Gastroesophageal sphincter (tissue), 4 donors: Measurements from ENCODE around the gene XRCC1. TPM values are rescaled to one million over a fixed set of nuclear protein-coding genes. Genes with fewer than 3 reads are reported as not detected.

Experiments used
- ATAC-seq: fragments of 150-250 bp; one replicate; pipeline ENCODE4 v1.9.1; 2016; ENCODE audit warnings: mild to moderate bottlenecking, moderate library complexity
- H3K27ac ChIP-seq, 4 donors: fragments of 200-600 bp; sonication (generic) in 3 of 4; 1 replicate in 3 of 4; 2 replicates in 1 of 4; pipeline ENCODE4 v1.5.1; 2016 to 2019
- H3K27me3 ChIP-seq: fragments of 200-600 bp; sonication (generic); one replicate; pipeline ENCODE4 v1.5.1; 2019
- H3K36me3 ChIP-seq, 2 donors: fragments of 200-600 bp; sonication (generic); one replicate each; pipeline ENCODE4 v1.5.1; 2019; ENCODE audit warnings: control low read depth in 1 of 2
- H3K4me1 ChIP-seq, 3 donors: fragments of 200-600 bp; sonication (generic); 1 replicate in 2 of 3; 2 replicates in 1 of 3; pipeline ENCODE4 v1.5.1; 2016 to 2019; ENCODE audit warnings: control low read depth in 2 of 3
- H3K4me3 ChIP-seq, 2 donors: fragments of 200-600 bp; sonication (generic); one replicate each; pipeline ENCODE4 v1.5.1; 2019; ENCODE audit warnings: mild to moderate bottlenecking in 1 of 2, moderate library complexity in 1 of 2
- H3K9me3 ChIP-seq, 3 donors: fragments of 200-600 bp; sonication (generic); one replicate each; pipeline ENCODE4 v1.5.1; 2017 to 2019; ENCODE audit warnings: control low read depth in 2 of 3
- CTCF ChIP-seq, 4 experiments: fragments of 200-600 bp in 2 of 4; fragments of 450-650 bp in 2 of 4; sonication (generic) in 1 of 4; IDR thresholded peaks; one replicate each; pipeline ENCODE4 v1.5.1; 2017 to 2019; ENCODE audit warnings: antibody characterized with exemption in 4 of 4, mild to moderate bottlenecking in 2 of 4, moderate library complexity in 2 of 4
- EP300 ChIP-seq: sonication (generic); formaldehyde crosslinking; IDR thresholded peaks from one replicate; pipeline ENCODE4 v1.6.1; 2017; ENCODE audit warnings: antibody characterized with exemption, mild to moderate bottlenecking
- POLR2A ChIP-seq, 2 donors: fragments of 450-650 bp; IDR thresholded peaks; one replicate each; pipeline ENCODE4 v1.6.1; 2017; ENCODE audit warnings: antibody characterized with exemption in 2 of 2, mild to moderate bottlenecking in 2 of 2, moderate library complexity in 1 of 2
- POLR2AphosphoS5 ChIP-seq: sonication (generic); formaldehyde crosslinking; IDR thresholded peaks from one replicate; pipeline ENCODE4 v1.6.1; 2017; ENCODE audit warnings: antibody characterized with exemption
- WGBS, 2 donors: methylation state at CpG; one replicate each; pipeline ENCODE4 v1.1.5; 2018; ENCODE audit warnings: low coverage in 1 of 2; 5-methylcytosine and 5-hydroxymethylcytosine counted together
- total RNA-seq, 4 donors: library from RNA; depleted of rRNA; stranded (reverse); fragments of >200 nt; gene quantifications; one replicate each; pipeline ENCODE4 v1.1.0, GENCODE V29; 2016

XRCC1 gene
- total RNA-seq, 4 donors from 2014 or later: 17.9 to 31.0 (median 22.6) TPM

DNA sequence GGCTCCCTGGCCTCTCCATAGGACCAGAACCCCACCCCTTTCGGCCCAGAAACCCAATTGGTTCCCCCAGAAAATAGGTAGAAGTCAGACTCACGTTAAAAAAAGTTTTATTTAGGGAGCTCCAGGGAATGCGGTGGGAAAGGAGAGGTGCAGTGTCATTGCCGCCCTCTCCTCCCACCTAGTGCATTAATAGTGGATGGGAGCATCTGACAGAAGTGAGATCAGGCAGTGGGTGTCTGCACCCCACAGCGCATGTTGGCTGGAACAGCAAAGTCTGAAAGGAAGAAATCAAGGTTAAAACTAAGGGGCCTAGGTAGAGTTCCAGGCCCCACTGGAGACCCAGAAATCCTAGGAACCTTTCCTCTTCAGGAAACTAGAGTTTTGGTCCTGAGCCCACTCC is 68.7 kb downstream of the XRCC1 start:
- Histone ChIP-seq H3K9me3 (no peaks in the 10 kb centered on the region), H3K27me3 (no peaks in the 10 kb centered on the region), H3K27ac (no peak overlapping the region), H3K4me1 (peaks cover 0 to 29% (median 7%) of the 10 kb centered on the region in 3 donors), H3K4me3 (no peak overlapping the region), H3K36me3 (peaks cover 0 to 47% of the 10 kb centered on the region in 2 donors)
- ATAC-seq: no peak
- 88 to 89% methylated on average over 5 of the region's 5 CpGs for WGBS, 2 donors
- TF ChIP-seq POLR2A (IDR thresholded peaks at IDR 0.05): no peak
- TF ChIP-seq CTCF (IDR thresholded peaks at IDR 0.05): no peak
- TF ChIP-seq EP300: no peak
- TF ChIP-seq POLR2AphosphoS5: no peak

DNA sequence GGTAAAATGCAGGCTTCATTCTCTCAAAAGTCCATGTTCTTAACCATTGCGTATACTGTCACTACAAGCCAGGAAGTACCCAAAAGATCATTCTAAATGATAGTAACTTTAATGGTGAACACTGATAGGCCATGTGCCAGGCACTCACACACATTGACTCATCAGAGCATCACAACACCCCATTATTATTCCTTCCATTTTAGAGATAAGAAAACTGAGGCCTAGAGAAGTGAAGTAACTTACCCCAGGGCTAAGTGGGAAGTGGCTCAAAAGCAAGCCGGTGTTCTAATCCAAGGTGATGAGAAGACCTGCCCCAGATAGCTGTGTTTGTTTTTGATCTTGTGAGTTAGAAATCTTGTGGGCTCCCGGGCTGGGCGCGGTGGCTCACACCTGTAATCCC is 69.4 kb downstream of the XRCC1 start:
- TF ChIP-seq EP300: no peak
- TF ChIP-seq CTCF (IDR thresholded peaks at IDR 0.05): no peak
- no peak for TF ChIP-seq POLR2AphosphoS5
- no peak for TF ChIP-seq POLR2A (IDR thresholded peaks at IDR 0.05)
- WGBS, 2 donors: 92 to 99% methylated on average over 5 of the region's 5 CpGs
- Histone ChIP-seq H3K4me1 (peaks cover 0 to 33% (median 7%) of the 10 kb centered on the region in 3 donors), H3K9me3 (no peaks in the 10 kb centered on the region), H3K36me3 (peaks cover 0 to 42% of the 10 kb centered on the region in 2 donors), H3K4me3 (no peak overlapping the region), H3K27ac (no peak overlapping the region), H3K27me3 (no peaks in the 10 kb centered on the region)
- ATAC-seq: no peak

- no peak for ATAC-seq
- no peaks in the 10 kb centered on the region for H3K27me3 ChIP-seq
- WGBS, 2 donors: 94% methylated on average over 2 of the region's 3 CpGs; no CpG with 5 or more reads in 1 of the 2 donors
- peak overlapping the region in 1 of 2 donors; percentile 80 for H3K4me3 ChIP-seq
- H3K36me3 ChIP-seq: peaks cover 0 to 34% of the 10 kb centered on the region in 2 donors
- no peaks in the 10 kb centered on the region for H3K9me3 ChIP-seq
- H3K27ac ChIP-seq: peak overlapping the region in 3 of 4 donors; percentile 91 to 95 (median 93)
- H3K4me1 ChIP-seq: peaks cover 0 to 33% (median 7%) of the 10 kb centered on the region in 3 donors
- TF ChIP-seq EP300 (no peak), POLR2A (IDR thresholded peaks at IDR 0.05) (no peak), POLR2AphosphoS5 (no peak), CTCF (IDR thresholded peaks at IDR 0.05) (no peak)
These were observed 70.2 kb downstream of the XRCC1 start for GRCh38 chr19:43505186-43505456.

- Histone ChIP-seq H3K4me1 (peaks cover 0 to 33% (median 7%) of the 10 kb centered on the region in 3 donors), H3K27me3 (no peaks in the 10 kb centered on the region), H3K36me3 (peaks cover 0 to 34% of the 10 kb centered on the region in 2 donors), H3K4me3 (peak within 1 kb of the TSS; percentile 65 to 80), H3K9me3 (no peaks in the 10 kb centered on the region), H3K27ac (peak within 1 kb of the TSS; percentile 85 to 95 (median 92))
- 1% methylated on average over 8 of the region's 42 CpGs; no CpG with 5 or more reads in 1 of the 2 donors for WGBS, 2 donors
- peak; percentile 60 for ATAC-seq
- TF ChIP-seq CTCF (IDR thresholded peaks at IDR 0.05) (no peak), POLR2AphosphoS5 (peak; percentile 14)
These were observed 70.7 kb downstream of the XRCC1 start, which contains the start of gene PHLDB3 for GRCh38 chr19:43504426-43505185. PHLDB3 (minus strand) TSS chr19:43504746; CDS start chr19:43504118, 628 bp downstream.
